ENCODE measurements around the gene MORN3. TPM values are rescaled to one million over a fixed set of nuclear protein-coding genes. Genes with fewer than 3 reads are reported as not detected.
"Not testable (repeated sequence)": the region's sequence is repeated elsewhere in the genome, so short reads cannot be mapped to it uniquely, and the experiment has no call there.

MORN3 gene
- polyA plus RNA-seq, 1 donor from 2014 or later = 3.4 TPM

- not testable (repeated sequence) for H3K27me3 ChIP-seq (ENCODE audit: insufficient read depth, low read depth, low read length); H3F3A ChIP-seq (ENCODE audit: insufficient read depth, low read length, poor library complexity, severe bottlenecking); H3K9ac ChIP-seq (ENCODE audit: low read length); H3K36me3 ChIP-seq (ENCODE audit: insufficient read depth, low read length); H3K4me2 ChIP-seq (ENCODE audit: low read length); H3K9me2 ChIP-seq (ENCODE audit: insufficient read depth, low read length); H3K9me3 ChIP-seq (ENCODE audit: low read length); H3K79me2 ChIP-seq (replicated peaks; ENCODE audit: insufficient read depth, low read length); H4K20me1 ChIP-seq (ENCODE audit: insufficient read depth); H3K27ac ChIP-seq (ENCODE audit: low read length); H2AFZ ChIP-seq (ENCODE audit: low read depth, low read length); H3K4me3 ChIP-seq (ENCODE audit: low read length)
These were observed 45.6 kb upstream of the MORN3 start for GRCh38 chr12:121715055-121715454.

- Histone ChIP-seq H3K9me3 (ENCODE audit: low read length) (no peaks in the 10 kb centered on the region), H3K4me2 (ENCODE audit: low read length) (no peak overlapping the region), H3K27ac (ENCODE audit: low read length) (no peak overlapping the region), H3F3A (ENCODE audit: insufficient read depth, low read length, poor library complexity, severe bottlenecking) (no peaks in the 10 kb centered on the region), H3K9ac (ENCODE audit: low read length) (no peak overlapping the region), H3K4me3 (ENCODE audit: low read length) (peak overlapping the region; percentile 97), H4K20me1 (ENCODE audit: insufficient read depth) (no peaks in the 10 kb centered on the region), H3K79me2 (replicated peaks; ENCODE audit: insufficient read depth, low read length) (no peaks in the 10 kb centered on the region), H3K27me3 (ENCODE audit: insufficient read depth, low read depth, low read length) (no peaks in the 10 kb centered on the region), H2AFZ (ENCODE audit: low read depth, low read length) (no peak overlapping the region), H3K9me2 (ENCODE audit: insufficient read depth, low read length) (no peaks in the 10 kb centered on the region), H3K36me3 (ENCODE audit: insufficient read depth, low read length) (no peaks in the 10 kb centered on the region)
- TF ChIP-seq SMC3 (conservative IDR thresholded peaks at IDR 0.05; ENCODE audit: poor library complexity) (no peak), EZH2 (IDR thresholded peaks at IDR 0.05; ENCODE audit: borderline replicate concordance, insufficient read depth, low read length, poor library complexity, severe bottlenecking) (no peak), POLR2AphosphoS5 (IDR thresholded peaks at IDR 0.05) (no peak), TAF1 (IDR thresholded peaks at IDR 0.05; ENCODE audit: low read depth) (no peak), MXI1 (conservative IDR thresholded peaks at IDR 0.05; ENCODE audit: poor library complexity, severe bottlenecking) (no peak), EP300 (conservative IDR thresholded peaks at IDR 0.05; ENCODE audit: poor library complexity, severe bottlenecking) (no peak), CTCF (IDR thresholded peaks at IDR 0.05; ENCODE audit: poor library complexity, severe bottlenecking) (no peak), RAD21 (conservative IDR thresholded peaks at IDR 0.05) (no peak)
- TF ChIP-seq, protein P1, sequence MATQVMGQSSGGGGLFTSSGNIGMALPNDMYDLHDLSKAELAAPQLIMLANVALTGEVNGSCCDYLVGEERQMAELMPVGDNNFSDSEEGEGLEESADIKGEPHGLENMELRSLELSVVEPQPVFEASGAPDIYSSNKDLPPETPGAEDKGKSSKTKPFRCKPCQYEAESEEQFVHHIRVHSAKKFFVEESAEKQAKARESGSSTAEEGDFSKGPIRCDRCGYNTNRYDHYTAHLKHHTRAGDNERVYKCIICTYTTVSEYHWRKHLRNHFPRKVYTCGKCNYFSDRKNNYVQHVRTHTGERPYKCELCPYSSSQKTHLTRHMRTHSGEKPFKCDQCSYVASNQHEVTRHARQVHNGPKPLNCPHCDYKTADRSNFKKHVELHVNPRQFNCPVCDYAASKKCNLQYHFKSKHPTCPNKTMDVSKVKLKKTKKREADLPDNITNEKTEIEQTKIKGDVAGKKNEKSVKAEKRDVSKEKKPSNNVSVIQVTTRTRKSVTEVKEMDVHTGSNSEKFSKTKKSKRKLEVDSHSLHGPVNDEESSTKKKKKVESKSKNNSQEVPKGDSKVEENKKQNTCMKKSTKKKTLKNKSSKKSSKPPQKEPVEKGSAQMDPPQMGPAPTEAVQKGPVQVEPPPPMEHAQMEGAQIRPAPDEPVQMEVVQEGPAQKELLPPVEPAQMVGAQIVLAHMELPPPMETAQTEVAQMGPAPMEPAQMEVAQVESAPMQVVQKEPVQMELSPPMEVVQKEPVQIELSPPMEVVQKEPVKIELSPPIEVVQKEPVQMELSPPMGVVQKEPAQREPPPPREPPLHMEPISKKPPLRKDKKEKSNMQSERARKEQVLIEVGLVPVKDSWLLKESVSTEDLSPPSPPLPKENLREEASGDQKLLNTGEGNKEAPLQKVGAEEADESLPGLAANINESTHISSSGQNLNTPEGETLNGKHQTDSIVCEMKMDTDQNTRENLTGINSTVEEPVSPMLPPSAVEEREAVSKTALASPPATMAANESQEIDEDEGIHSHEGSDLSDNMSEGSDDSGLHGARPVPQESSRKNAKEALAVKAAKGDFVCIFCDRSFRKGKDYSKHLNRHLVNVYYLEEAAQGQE (IDR thresholded peaks at IDR 0.05; ENCODE audit: borderline replicate concordance) = no peak
These were observed 44.3 kb upstream of the MORN3 start for GRCh38 chr12:121713793-121714192.

DNA sequence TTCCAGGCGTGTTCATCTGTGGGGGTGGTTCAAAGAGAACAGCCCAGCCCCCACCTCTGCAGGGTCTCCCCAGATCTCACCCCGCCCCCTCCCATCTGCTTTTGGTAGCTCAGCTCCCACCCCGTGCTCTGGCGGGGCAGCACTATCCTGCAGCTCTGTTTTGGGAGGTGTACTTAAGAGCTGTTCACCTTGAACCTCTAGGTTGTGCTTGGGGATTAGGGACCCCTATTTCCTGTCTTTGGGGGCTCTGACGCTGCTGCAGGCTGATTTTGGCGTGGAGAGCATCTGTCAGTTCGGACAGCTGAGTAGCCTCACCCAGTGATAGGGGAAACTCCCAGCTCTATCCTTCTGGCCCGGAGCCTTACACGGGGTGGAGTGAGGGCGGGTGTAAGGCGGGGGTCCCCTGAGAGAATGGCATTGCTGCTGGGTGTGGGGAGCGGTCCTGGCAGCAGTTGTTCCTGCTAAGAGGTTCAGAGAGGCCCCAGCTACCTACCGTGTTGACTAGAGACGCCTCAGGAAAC is 43.9 kb upstream of the MORN3 start:
- H3K27ac ChIP-seq (ENCODE audit: low read length) = no peak overlapping the region
- no peaks in the 10 kb centered on the region for H3K9me2 ChIP-seq (ENCODE audit: insufficient read depth, low read length)
- no peaks in the 10 kb centered on the region for H3K79me2 ChIP-seq (replicated peaks; ENCODE audit: insufficient read depth, low read length)
- H3K9ac ChIP-seq (ENCODE audit: low read length) = peak overlapping the region; percentile 73
- no peaks in the 10 kb centered on the region for H3F3A ChIP-seq (ENCODE audit: insufficient read depth, low read length, poor library complexity, severe bottlenecking)
- H2AFZ ChIP-seq (ENCODE audit: low read depth, low read length) = peak overlapping the region; percentile 73
- H3K4me3 ChIP-seq (ENCODE audit: low read length) = peak overlapping the region; percentile 97
- H3K9me3 ChIP-seq (ENCODE audit: low read length) = no peaks in the 10 kb centered on the region
- no peaks in the 10 kb centered on the region for H3K27me3 ChIP-seq (ENCODE audit: insufficient read depth, low read depth, low read length)
- H4K20me1 ChIP-seq (ENCODE audit: insufficient read depth) = no peaks in the 10 kb centered on the region
- H3K4me2 ChIP-seq (ENCODE audit: low read length) = peak overlapping the region; percentile 82
- H3K36me3 ChIP-seq (ENCODE audit: insufficient read depth, low read length) = no peaks in the 10 kb centered on the region
- TF ChIP-seq, protein P1 (IDR thresholded peaks at IDR 0.05; ENCODE audit: borderline replicate concordance) = no peak
- TF ChIP-seq MXI1 (conservative IDR thresholded peaks at IDR 0.05; ENCODE audit: poor library complexity, severe bottlenecking) (no peak), SMC3 (conservative IDR thresholded peaks at IDR 0.05; ENCODE audit: poor library complexity) (no peak), TAF1 (IDR thresholded peaks at IDR 0.05; ENCODE audit: low read depth) (no peak), RAD21 (conservative IDR thresholded peaks at IDR 0.05) (no peak)
